H9 (cell line): ENCODE data around the gene GRID1. TPM values are rescaled to one million over a fixed set of nuclear protein-coding genes. Genes with fewer than 3 reads are reported as not detected.

Source experiments
- DNase-seq: peaks from one replicate; pipeline ENCODE4 v3.0.0-alpha.2; 2017
- H2AFZ ChIP-seq: one replicate; pipeline ENCODE4 v1.6.1; 2013; ENCODE audit warnings: mild to moderate bottlenecking, low read length, control low read depth, moderate library complexity
- H2AK5ac ChIP-seq: 2 replicates; pipeline ENCODE4 v1.6.1; 2013; ENCODE audit warnings: low read length, control low read depth, mixed read lengths; ENCODE audit not compliant: insufficient read length
- H2BK120ac ChIP-seq: one replicate; pipeline ENCODE4 v1.6.1; 2013; ENCODE audit warnings: low read depth, mild to moderate bottlenecking, low read length, control low read depth, inconsistent platforms; ENCODE audit not compliant: poor library complexity, severe bottlenecking
- H2BK12ac ChIP-seq: 2 replicates; pipeline ENCODE4 v1.6.1; 2013; ENCODE audit warnings: low read length, control low read depth, mixed read lengths, low read depth; ENCODE audit not compliant: insufficient read length
- H2BK15ac ChIP-seq: 2 replicates; pipeline ENCODE4 v1.6.1; 2013; ENCODE audit warnings: low read depth, low read length, control low read depth
- H2BK20ac ChIP-seq: one replicate; pipeline ENCODE4 v1.6.1; 2013; ENCODE audit warnings: low read depth, mild to moderate bottlenecking, low read length, control low read depth, inconsistent platforms; ENCODE audit not compliant: poor library complexity, severe bottlenecking
- H2BK5ac ChIP-seq: 2 replicates; pipeline ENCODE4 v1.6.1; 2013; ENCODE audit warnings: low read length, control low read depth, mixed read lengths; ENCODE audit not compliant: insufficient read length
- H3K14ac ChIP-seq: 2 replicates; pipeline ENCODE4 v1.6.1; 2013; ENCODE audit warnings: low read length, control low read depth; ENCODE audit not compliant: insufficient read depth
- H3K18ac ChIP-seq: 2 replicates; pipeline ENCODE4 v1.6.1; 2013; ENCODE audit warnings: low read depth, mild to moderate bottlenecking, mixed read lengths, low read length, control low read depth; ENCODE audit not compliant: insufficient read length
- H3K23ac ChIP-seq: 2 replicates; pipeline ENCODE4 v1.6.1; 2013; ENCODE audit warnings: low read length, control low read depth, mixed read lengths, low read depth; ENCODE audit not compliant: insufficient read length
- H3K23me2 ChIP-seq: 2 replicates; pipeline ENCODE4 v1.6.1; 2013; ENCODE audit warnings: low read depth, mild to moderate bottlenecking, mixed read lengths, low read length, control low read depth; ENCODE audit not compliant: insufficient read length, poor library complexity, severe bottlenecking
- H3K27ac ChIP-seq: 2 replicates; pipeline ENCODE4 v1.5.1; 2013; ENCODE audit warnings: low read length, control low read depth, mixed read lengths, low read depth; ENCODE audit not compliant: insufficient read length
- H3K27me3 ChIP-seq: 2 replicates; pipeline ENCODE4 v1.6.1; 2013; ENCODE audit warnings: low read length, control low read depth, inconsistent platforms; ENCODE audit not compliant: insufficient read depth
- H3K4ac ChIP-seq: 2 replicates; pipeline ENCODE4 v1.6.1; 2013; ENCODE audit warnings: low read depth, mild to moderate bottlenecking, control low read depth, inconsistent platforms, low read length, moderate library complexity
- H3K4me1 ChIP-seq: 2 replicates; pipeline ENCODE4 v1.6.1; 2013; ENCODE audit warnings: low read length, control low read depth, inconsistent platforms; ENCODE audit not compliant: insufficient read depth
- H3K4me2 ChIP-seq: 2 replicates; pipeline ENCODE4 v1.6.1; 2013; ENCODE audit warnings: low read length, control low read depth, mixed read lengths; ENCODE audit not compliant: insufficient read length, insufficient read depth
- H3K56ac ChIP-seq: 2 replicates; pipeline ENCODE4 v1.6.1; 2013; ENCODE audit warnings: low read depth, mild to moderate bottlenecking, mixed read lengths, low read length, control low read depth; ENCODE audit not compliant: insufficient read length
- H3K79me1 ChIP-seq: 2 replicates; pipeline ENCODE4 v1.6.1; 2013; ENCODE audit warnings: low read depth, mild to moderate bottlenecking, moderate library complexity, low read length, control low read depth, inconsistent platforms; ENCODE audit not compliant: insufficient read depth, poor library complexity, severe bottlenecking
- H3K79me2 ChIP-seq: 2 replicates; pipeline ENCODE4 v1.6.1; 2013; ENCODE audit warnings: low read length, control low read depth, inconsistent platforms; ENCODE audit not compliant: insufficient read depth
- H3K9ac ChIP-seq: 2 replicates; pipeline ENCODE4 v1.6.1; 2013; ENCODE audit warnings: low read length, control low read depth, mixed read lengths; ENCODE audit not compliant: insufficient read length; ENCODE audit errors: extremely low read depth
- H3K9me3 ChIP-seq: one replicate; pipeline ENCODE4 v1.6.1; 2013; ENCODE audit warnings: low read depth, low read length, inconsistent platforms; ENCODE audit not compliant: control insufficient read depth
- H3T11ph ChIP-seq: one replicate; pipeline ENCODE4 v1.6.1; 2013; ENCODE audit warnings: mild to moderate bottlenecking, low read length, control low read depth, inconsistent platforms
- H4K20me1 ChIP-seq: one replicate; pipeline ENCODE4 v1.6.1; 2013; ENCODE audit not compliant: control insufficient read depth, insufficient read length, insufficient read depth
- H4K5ac ChIP-seq: 2 replicates; pipeline ENCODE4 v1.6.1; 2013; ENCODE audit warnings: low read depth, mild to moderate bottlenecking, mixed read lengths, low read length, control low read depth; ENCODE audit not compliant: insufficient read length
- H4K8ac ChIP-seq: replicated peaks from 2 replicates; pipeline ENCODE4 v1.6.1; 2013; ENCODE audit warnings: low read length, control low read depth, mixed read lengths, low read depth; ENCODE audit not compliant: insufficient read length
- H4K91ac ChIP-seq: 2 replicates; pipeline ENCODE4 v1.6.1; 2013; ENCODE audit warnings: low read depth, mild to moderate bottlenecking, moderate library complexity, mixed read lengths, low read length, control low read depth; ENCODE audit not compliant: insufficient read length
- H3K27ac Mint-ChIP-seq, 3 experiments: 2 replicates in 2 of 3; 3 replicates in 1 of 3; pipeline ENCODE4 v1.8.0; 2020 to 2021; ENCODE audit warnings: mixed read lengths in 3 of 3, mild to moderate bottlenecking in 1 of 3, moderate library complexity in 1 of 3
- H3K27me3 Mint-ChIP-seq: 2 replicates; pipeline ENCODE4 v1.8.0; 2021; ENCODE audit warnings: low read depth, mild to moderate bottlenecking, moderate library complexity, mixed read lengths
- H3K36me3 Mint-ChIP-seq, 3 experiments: 2 replicates in 2 of 3; 3 replicates in 1 of 3; pipeline ENCODE4 v1.8.0; 2020 to 2021; ENCODE audit warnings: low read depth in 3 of 3, mixed read lengths in 3 of 3; ENCODE audit not compliant: insufficient read depth in 1 of 3
- H3K4me1 Mint-ChIP-seq, 2 experiments: 2 replicates each; pipeline ENCODE4 v1.8.0; 2020; ENCODE audit warnings: mixed read lengths in 2 of 2
- H3K4me3 Mint-ChIP-seq, 2 experiments: 2 replicates in 1 of 2; 3 replicates in 1 of 2; pipeline ENCODE4 v1.8.0; 2020 to 2021; ENCODE audit warnings: mild to moderate bottlenecking in 2 of 2, mixed read lengths in 2 of 2, moderate library complexity in 1 of 2
- H3K9me3 Mint-ChIP-seq, 2 experiments: 2 replicates in 1 of 2; 3 replicates in 1 of 2; pipeline ENCODE4 v1.8.0; 2020; ENCODE audit warnings: mild to moderate bottlenecking in 2 of 2, mixed read lengths in 2 of 2, moderate library complexity in 1 of 2
- WGBS: extraction: QIAGEN DNeasy Blood & Tissue Kit; methylation state at CpG from one replicate; pipeline ENCODE4 v1.1.7; 2013; ENCODE audit warnings: missing lambda C conversion rate, low lambda C conversion rate, mixed read lengths; ENCODE audit not compliant: insufficient read length; ENCODE audit errors: extremely low coverage; 5-methylcytosine and 5-hydroxymethylcytosine counted together
- total RNA-seq: library from RNA; stranded (reverse); gene quantifications from 2 replicates; pipeline ENCODE4 v1.2.1, GENCODE V29; 2021
- TF ChIP-seq, protein P1 (sequence below): fragments of 200-600 bp; sonication (generic); conservative IDR thresholded peaks from 3 replicates; pipeline ENCODE4 v1.8.0; 2021; ENCODE audit warnings: antibody characterized with exemption, mild to moderate bottlenecking

GRID1 gene
- total RNA-seq, 1 experiment from 2014 or later = 0.35 TPM

DNA sequence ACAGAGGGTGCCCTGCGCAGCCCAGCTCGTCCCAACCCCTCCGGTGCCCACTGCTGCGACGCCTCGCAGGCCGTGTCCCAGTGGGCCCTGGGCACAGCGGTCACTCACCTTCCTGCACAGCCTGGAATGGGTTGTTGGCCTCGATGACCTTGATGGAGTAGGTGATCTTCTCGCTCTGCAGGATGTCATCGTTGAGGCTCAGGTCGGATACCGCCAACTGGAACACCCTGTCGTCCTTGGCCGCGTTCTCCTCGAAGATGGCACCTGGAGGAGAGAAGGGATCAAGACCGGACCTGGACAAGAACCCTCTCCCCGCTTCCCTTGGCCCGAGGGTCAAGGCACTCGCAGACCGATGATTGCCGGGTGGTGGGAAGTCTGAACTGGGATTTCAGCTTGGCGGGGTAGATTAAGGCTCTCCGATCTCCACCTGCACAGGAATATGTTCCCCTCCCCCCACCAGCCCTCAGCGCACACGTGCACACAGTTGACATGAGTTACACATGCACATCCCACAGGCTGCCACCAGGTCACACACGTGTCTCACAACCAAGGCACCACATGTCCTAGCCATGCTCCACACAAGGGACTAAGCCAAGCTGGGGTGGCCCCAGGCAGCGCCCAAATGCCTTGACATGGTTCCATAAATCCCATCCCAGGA is 2.6 kb downstream of the GRID1 start:
- Histone ChIP-seq H3K9me3 (no peaks in the 10 kb centered on the region), H2AK5ac (no peak overlapping the region), H3K9ac (no peak overlapping the region), H3T11ph (no peak overlapping the region), H4K20me1 (peaks cover 5% of the 10 kb centered on the region), H3K4ac (no peak overlapping the region), H3K79me2 (no peaks in the 10 kb centered on the region), H4K8ac (no peak overlapping the region), H3K4me1 (no peaks in the 10 kb centered on the region), H3K27me3 (peaks cover 56% of the 10 kb centered on the region), H3K79me1 (no peaks in the 10 kb centered on the region), H3K23me2 (peaks cover 18% of the 10 kb centered on the region), H2BK5ac (no peak overlapping the region), H3K56ac (no peak overlapping the region), H3K27ac (no peak overlapping the region), H3K4me2 (peak overlapping the region; percentile 45), H3K14ac (no peak overlapping the region), H2BK15ac (no peak overlapping the region), H2AFZ (no peak overlapping the region), H3K18ac (no peak overlapping the region), H2BK20ac (no peak overlapping the region), H2BK12ac (no peak overlapping the region), H2BK120ac (no peak overlapping the region), H4K91ac (no peak overlapping the region), H3K23ac (no peak overlapping the region), H4K5ac (no peak overlapping the region)
- peak; percentile 33 for DNase-seq
- Mint-ChIP-seq H3K9me3 (peaks cover 0 to 2% of the 10 kb centered on the region in 2 experiments; a peak in 1 of 5 replicates), H3K27me3 (peaks cover 88% of the 10 kb centered on the region), H3K4me1 (peaks cover 15 to 30% of the 10 kb centered on the region in 2 experiments), H3K36me3 (no peaks in the 10 kb centered on the region), H3K4me3 (peak overlapping the region; percentile 50 to 76), H3K27ac (no peak overlapping the region; a peak in 1 of 7 replicates)
- TF ChIP-seq, protein P1, sequence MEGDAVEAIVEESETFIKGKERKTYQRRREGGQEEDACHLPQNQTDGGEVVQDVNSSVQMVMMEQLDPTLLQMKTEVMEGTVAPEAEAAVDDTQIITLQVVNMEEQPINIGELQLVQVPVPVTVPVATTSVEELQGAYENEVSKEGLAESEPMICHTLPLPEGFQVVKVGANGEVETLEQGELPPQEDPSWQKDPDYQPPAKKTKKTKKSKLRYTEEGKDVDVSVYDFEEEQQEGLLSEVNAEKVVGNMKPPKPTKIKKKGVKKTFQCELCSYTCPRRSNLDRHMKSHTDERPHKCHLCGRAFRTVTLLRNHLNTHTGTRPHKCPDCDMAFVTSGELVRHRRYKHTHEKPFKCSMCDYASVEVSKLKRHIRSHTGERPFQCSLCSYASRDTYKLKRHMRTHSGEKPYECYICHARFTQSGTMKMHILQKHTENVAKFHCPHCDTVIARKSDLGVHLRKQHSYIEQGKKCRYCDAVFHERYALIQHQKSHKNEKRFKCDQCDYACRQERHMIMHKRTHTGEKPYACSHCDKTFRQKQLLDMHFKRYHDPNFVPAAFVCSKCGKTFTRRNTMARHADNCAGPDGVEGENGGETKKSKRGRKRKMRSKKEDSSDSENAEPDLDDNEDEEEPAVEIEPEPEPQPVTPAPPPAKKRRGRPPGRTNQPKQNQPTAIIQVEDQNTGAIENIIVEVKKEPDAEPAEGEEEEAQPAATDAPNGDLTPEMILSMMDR = no peak
- no CpG with 5 or more reads among the region's 29 CpGs for WGBS
